Pancreas (tissue), 10 donors: ENCODE results near the gene FEZF1. TPM values are rescaled to one million over a fixed set of nuclear protein-coding genes. Genes with fewer than 3 reads are reported as not detected.
"Not testable (repeated sequence)": the region's sequence is repeated elsewhere in the genome, so short reads cannot be mapped to it uniquely, and the experiment has no call there.

ENCODE experiments used
- ATAC-seq, 4 donors: fragments of 200-7000 bp; cut with Tn5 transposase; one replicate each; pipeline versions ENCODE4 v1.8.0 to v1.9.1; 2020; ENCODE audit warnings: mild to moderate bottlenecking in 4 of 4, moderate library complexity in 4 of 4
- DNase-seq, 6 donors: peaks; one replicate each; pipeline ENCODE4 v3.0.0-alpha.2; 2020
- FAIRE-seq: peaks from 2 replicates; lab custom pipeline; 2012; peaks lifted over from hg19 to GRCh38; lab: Jason Lieb, UNC
- H3K27ac ChIP-seq, 4 donors: fragments of 200-600 bp; sonication (generic); 1 replicate in 3 of 4; 2 replicates in 1 of 4; pipeline versions ENCODE4 v1.5.0 to v1.8.0; 2020
- H3K27me3 ChIP-seq, 4 donors: fragments of 200-600 bp; one replicate each; pipeline ENCODE4 v1.8.0; 2021
- H3K36me3 ChIP-seq, 3 donors: fragments of 200-600 bp; sonication (generic) in 1 of 3; one replicate each; pipeline versions ENCODE4 v1.5.0 to v1.8.0; 2020 to 2021
- H3K4me1 ChIP-seq, 3 donors: fragments of 200-600 bp; one replicate each; pipeline ENCODE4 v1.8.0; 2021
- H3K4me3 ChIP-seq, 4 donors: fragments of 200-600 bp; sonication (generic) in 2 of 4; one replicate each; pipeline versions ENCODE4 v1.5.0 to v1.8.0; 2020 to 2021
- H3K9me3 ChIP-seq, 4 donors: fragments of 200-600 bp; one replicate each; pipeline ENCODE4 v1.8.0; 2021
- CTCF ChIP-seq, 4 donors: fragments of 200-600 bp; sonication (generic) in 3 of 4; IDR thresholded peaks; one replicate each; pipeline versions ENCODE4 v1.5.0 to v1.8.0; 2021; ENCODE audit warnings: antibody characterized with exemption in 4 of 4
- WGBS, 2 donors: extraction: QIAGEN DNeasy Blood & Tissue Kit; methylation state at CpG; one replicate each; pipeline ENCODE4 v1.1.7; 2013; 5-methylcytosine and 5-hydroxymethylcytosine counted together
- intact Hi-C, 3 donors: fragments of 100-400 bp; cut with DNase I; formaldehyde crosslinking; loops; one replicate each; pipeline versions ENCODE4 v1.11.1 to v1.14.2; 2022
- polyA plus RNA-seq, 2 donors: library from polyadenylated mRNA; stranded (reverse); fragments of 200-250 nt; gene quantifications; one replicate each; pipeline ENCODE4 v1.2.3, GENCODE V29; 2013
- total RNA-seq, 6 donors: library from RNA; stranded (reverse); fragmentation: NEBNext Ultra II Directional in 4 of 6; extraction: Animal tissue kit (Norgen Biotek cat#: 25700) in 4 of 6; gene quantifications; one replicate each; pipeline versions ENCODE4 v1.2.1 to v1.2.4, GENCODE V29; 2021 to 2023
- donor health status: healthy with polysubstance abuse.
- donor health status: DM: no; HTN: no; CAD: no; lungs with moderate emphysema.
- donor health status: DM: no; HTN: no; CAD: no.
- donor health status: control.
- donor health status: control.
- donor health status: Bipolar disorder and iron deficiency.
- donor health status: DM: yes; HTN: yes; CAD: no.
- donor health status: DM: no; HTN: no; CAD: no.
- donor health status: DM: no; HTN: no; CAD: no.
- donor health status: DM: yes; HTN: yes; CAD: no.

The FEZF1 gene
- total and polyA plus RNA-seq, 8 donors = not detected

- Histone ChIP-seq H3K36me3 (no peaks in the 10 kb centered on the region), H3K27me3 (peaks cover 4 to 58% (median 21%) of the 10 kb centered on the region in 4 donors), H3K4me3 (no peak overlapping the region), H3K9me3 (no peaks in the 10 kb centered on the region), H3K27ac (no peak overlapping the region), H3K4me1 (peaks cover 0 to 5% (median 0%) of the 10 kb centered on the region in 3 donors)
- WGBS, 2 donors = 64 to 68% methylated on average over 2 of the region's 2 CpGs
- TF ChIP-seq CTCF (IDR thresholded peaks at IDR 0.05) = no peak
- intact Hi-C loops = no loop called here
- no peak for ATAC-seq
- DNase-seq = no peak
- FAIRE-seq = no peak
Observed at GRCh38 chr7:122298618-122299017, 5.9 kb downstream of the FEZF1 start.

- 51 to 53% methylated on average over 2 of the region's 2 CpGs for whole genome bisulfite sequencing, 2 donors
- intact Hi-C loops = no loop called here
- H3K36me3 ChIP-seq = no peaks in the 10 kb centered on the region
- H3K27me3 ChIP-seq = peaks cover 4 to 56% (median 21%) of the 10 kb centered on the region in 4 donors
- H3K9me3 ChIP-seq = no peaks in the 10 kb centered on the region
- no peak overlapping the region for H3K27ac ChIP-seq
- DNase-seq = no peak
- no peak for ATAC-seq
- TF ChIP-seq CTCF (IDR thresholded peaks at IDR 0.05) = no peak
- no peak overlapping the region for H3K4me3 ChIP-seq
- peaks cover 0 to 4% (median 0%) of the 10 kb centered on the region in 3 donors for H3K4me1 ChIP-seq
- no peak for FAIRE-seq
Observed at GRCh38 chr7:122298131-122298530, 6.4 kb downstream of the FEZF1 start.

GRCh38 chr7:122291189-122291588, 13.4 kb downstream of the FEZF1 start:
- 71 to 78% methylated on average over 2 of the region's 2 CpGs for WGBS, 2 donors
- H3K9me3 ChIP-seq = no peaks in the 10 kb centered on the region
- no peak overlapping the region for H3K27ac ChIP-seq
- TF ChIP-seq CTCF (IDR thresholded peaks at IDR 0.05) = no peak
- no peak overlapping the region for H3K4me3 ChIP-seq
- no peaks in the 10 kb centered on the region for H3K4me1 ChIP-seq
- H3K36me3 ChIP-seq = no peaks in the 10 kb centered on the region
- intact Hi-C loops = no loop called here
- H3K27me3 ChIP-seq = peaks cover 0 to 14% (median 2%) of the 10 kb centered on the region in 4 donors
- ATAC-seq (no peak), FAIRE-seq (no peak), DNase-seq (no peak)

GRCh38 chr7:122290476-122290875, 14.1 kb downstream of the FEZF1 start:
- H3K9me3 ChIP-seq = no peaks in the 10 kb centered on the region
- peaks cover 0 to 14% (median 2%) of the 10 kb centered on the region in 4 donors for H3K27me3 ChIP-seq
- no peak overlapping the region for H3K4me3 ChIP-seq
- intact Hi-C loops = no loop called here
- no peak for ATAC-seq
- H3K27ac ChIP-seq = no peak overlapping the region
- H3K36me3 ChIP-seq = no peaks in the 10 kb centered on the region
- no peak for TF ChIP-seq CTCF (IDR thresholded peaks at IDR 0.05)
- H3K4me1 ChIP-seq = no peaks in the 10 kb centered on the region
- WGBS, 2 donors = 84 to 92% methylated on average over 1 of the region's 1 CpG
- FAIRE-seq = no peak
- no peak for DNase-seq

- TF ChIP-seq CTCF (IDR thresholded peaks at IDR 0.05) = no peak
- DNase-seq = no peak
- no peak for ATAC-seq
- no peaks in the 10 kb centered on the region for H3K9me3 ChIP-seq
- FAIRE-seq = no peak
- no peak overlapping the region for H3K4me3 ChIP-seq
- no peak overlapping the region for H3K27ac ChIP-seq
- WGBS, 2 donors = 81 to 88% methylated on average over 1 of the region's 1 CpG
- no peaks in the 10 kb centered on the region for H3K4me1 ChIP-seq
- peaks cover 0 to 12% (median 0%) of the 10 kb centered on the region in 4 donors for H3K27me3 ChIP-seq
- intact Hi-C loops = no loop called here
- no peaks in the 10 kb centered on the region for H3K36me3 ChIP-seq
Observed at GRCh38 chr7:122289426-122289825, 15.1 kb downstream of the FEZF1 start.

GRCh38 chr7:122284608-122285007, 19.9 kb downstream of the FEZF1 start:
- H3K27me3 ChIP-seq, H3K27ac ChIP-seq, intact Hi-C loops, H3K9me3 ChIP-seq, H3K4me1 ChIP-seq, H3K36me3 ChIP-seq, DNase-seq, FAIRE-seq, ATAC-seq: not testable (repeated sequence)
- peak overlapping the region in 1 of 4 donors; percentile 31 for H3K4me3 ChIP-seq
- WGBS, 2 donors = 83 to 90% methylated on average over 16 of the region's 24 CpGs
